ENCODE measurements around the gene FRMD4A.

- TF ChIP-seq, protein P1, sequence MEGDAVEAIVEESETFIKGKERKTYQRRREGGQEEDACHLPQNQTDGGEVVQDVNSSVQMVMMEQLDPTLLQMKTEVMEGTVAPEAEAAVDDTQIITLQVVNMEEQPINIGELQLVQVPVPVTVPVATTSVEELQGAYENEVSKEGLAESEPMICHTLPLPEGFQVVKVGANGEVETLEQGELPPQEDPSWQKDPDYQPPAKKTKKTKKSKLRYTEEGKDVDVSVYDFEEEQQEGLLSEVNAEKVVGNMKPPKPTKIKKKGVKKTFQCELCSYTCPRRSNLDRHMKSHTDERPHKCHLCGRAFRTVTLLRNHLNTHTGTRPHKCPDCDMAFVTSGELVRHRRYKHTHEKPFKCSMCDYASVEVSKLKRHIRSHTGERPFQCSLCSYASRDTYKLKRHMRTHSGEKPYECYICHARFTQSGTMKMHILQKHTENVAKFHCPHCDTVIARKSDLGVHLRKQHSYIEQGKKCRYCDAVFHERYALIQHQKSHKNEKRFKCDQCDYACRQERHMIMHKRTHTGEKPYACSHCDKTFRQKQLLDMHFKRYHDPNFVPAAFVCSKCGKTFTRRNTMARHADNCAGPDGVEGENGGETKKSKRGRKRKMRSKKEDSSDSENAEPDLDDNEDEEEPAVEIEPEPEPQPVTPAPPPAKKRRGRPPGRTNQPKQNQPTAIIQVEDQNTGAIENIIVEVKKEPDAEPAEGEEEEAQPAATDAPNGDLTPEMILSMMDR (IDR thresholded peaks at IDR 0.05) = no peak
- no peak for TF ChIP-seq POLR2A (IDR thresholded peaks at IDR 0.05)
- no peak for TF ChIP-seq EP300 (IDR thresholded peaks at IDR 0.05)
- no peak for TF ChIP-seq POLR2AphosphoS5 (IDR thresholded peaks at IDR 0.05)
Measured at GRCh38 chr10:13827076-13827797, 503.5 kb downstream of the FRMD4A start.
